ENCODE results near the gene SLPI. TPM values are rescaled to one million over a fixed set of nuclear protein-coding genes. Genes with fewer than 3 reads are reported as not detected.

Gene SLPI
- total RNA-seq, 3 donors from 2014 or later (not counting 1 experiment from before 2014, with no cell fraction given) = 0.90 TPM; not detected in 2

DNA sequence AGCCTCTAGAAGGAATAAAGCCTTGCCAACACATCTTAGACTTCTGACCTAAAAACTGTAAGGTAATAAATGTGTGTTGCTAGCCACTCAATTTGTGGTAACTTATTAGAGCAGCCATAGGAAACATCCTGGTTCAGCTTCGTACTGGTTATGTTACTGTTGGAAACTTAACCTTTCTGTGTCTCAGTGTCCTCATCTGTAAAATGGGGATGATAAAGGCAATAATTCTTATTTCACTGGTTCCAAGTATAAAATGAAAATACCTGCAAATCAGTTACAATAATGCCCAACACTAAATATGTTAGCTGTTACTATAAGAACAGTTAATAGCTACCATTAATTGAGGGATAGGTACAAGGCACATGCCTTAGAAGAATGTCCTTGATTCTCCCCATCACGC is 38.0 kb upstream of the SLPI start:
- no peaks in the 10 kb centered on the region for H3K36me3 ChIP-seq (ENCODE audit: control insufficient read depth, insufficient read depth, low read length)
- Mint-ChIP-seq H3K27me3 (ENCODE audit: low read depth in 2 of 2) (peaks cover 27 to 40% of the 10 kb centered on the region in 2 donors), H3K9me3 (no peaks in the 10 kb centered on the region), H3K4me1 (peaks cover 15 to 25% of the 10 kb centered on the region in 2 donors), H3K4me3 (peak overlapping the region; percentile 56), H3K27ac (no peak overlapping the region), H3K36me3 (no peaks in the 10 kb centered on the region)
- no peak for ATAC-seq
- no peaks in the 10 kb centered on the region for H3K9me3 ChIP-seq (ENCODE audit: control insufficient read depth, insufficient read depth, low read length)
- H3K27me3 ChIP-seq (ENCODE audit: control insufficient read depth, insufficient read depth, low read length) = peaks cover 10% of the 10 kb centered on the region
- whole genome bisulfite sequencing (ENCODE audit: insufficient coverage) = 81% methylated on average over 2 of the region's 2 CpGs
- no peak overlapping the region for H3K27ac ChIP-seq (ENCODE audit: low read length)
- TF ChIP-seq CTCF (IDR thresholded peaks at IDR 0.05) = no peak
- intact Hi-C loops (cut with micrococcal nuclease) = loop anchor here (10.0 kb wide), 2 partner anchors 62 to 608 kb away; no protein-coding TSS in a partner anchor
- H3K4me3 ChIP-seq (ENCODE audit: low read length) = no peak overlapping the region
- DNase-seq = no peak
- peaks cover 11% of the 10 kb centered on the region for H3K4me1 ChIP-seq (ENCODE audit: control insufficient read depth, insufficient read depth, low read length)

GRCh38 chr20:45291526-45291925 is 37.2 kb upstream of the SLPI start:
- Histone ChIP-seq H3K27me3 (ENCODE audit: control insufficient read depth, insufficient read depth, low read length) (peaks cover 10% of the 10 kb centered on the region), H3K36me3 (ENCODE audit: control insufficient read depth, insufficient read depth, low read length) (no peaks in the 10 kb centered on the region), H3K4me1 (ENCODE audit: control insufficient read depth, insufficient read depth, low read length) (peaks cover 11% of the 10 kb centered on the region), H3K9me3 (ENCODE audit: control insufficient read depth, insufficient read depth, low read length) (no peaks in the 10 kb centered on the region), H3K4me3 (ENCODE audit: low read length) (no peak overlapping the region), H3K27ac (ENCODE audit: low read length) (no peak overlapping the region)
- ATAC-seq = no peak
- 80% methylated on average over 9 of the region's 9 CpGs for WGBS (ENCODE audit: insufficient coverage)
- Mint-ChIP-seq H3K36me3 (no peaks in the 10 kb centered on the region), H3K4me1 (peaks cover 15 to 25% of the 10 kb centered on the region in 2 donors), H3K9me3 (no peaks in the 10 kb centered on the region), H3K27me3 (ENCODE audit: low read depth in 2 of 2) (peaks cover 30 to 39% of the 10 kb centered on the region in 2 donors), H3K4me3 (no peak overlapping the region), H3K27ac (no peak overlapping the region)
- no peak for TF ChIP-seq CTCF (IDR thresholded peaks at IDR 0.05)
- intact Hi-C loops (cut with micrococcal nuclease) = loop anchor here (2.0 to 10.0 kb wide), 3 partner anchors 63 to 607 kb away; no protein-coding TSS in a partner anchor
- DNase-seq = no peak

GRCh38 chr20:45290677-45291355 is 36.5 kb upstream of the SLPI start:
- Mint-ChIP-seq H3K4me1 (peaks cover 15 to 25% of the 10 kb centered on the region in 2 donors), H3K27ac (no peak overlapping the region), H3K27me3 (ENCODE audit: low read depth in 2 of 2) (peaks cover 26 to 34% of the 10 kb centered on the region in 2 donors), H3K36me3 (no peaks in the 10 kb centered on the region), H3K4me3 (no peak overlapping the region), H3K9me3 (no peaks in the 10 kb centered on the region)
- H3K4me1 ChIP-seq (ENCODE audit: control insufficient read depth, insufficient read depth, low read length) = peaks cover 11% of the 10 kb centered on the region
- no peak overlapping the region for H3K27ac ChIP-seq (ENCODE audit: low read length)
- WGBS (ENCODE audit: insufficient coverage) = 27% methylated on average over 8 of the region's 8 CpGs
- DNase-seq (peak; percentile 52 to 75), ATAC-seq (peak; percentile 40 to 55 (median 43))
- H3K4me3 ChIP-seq (ENCODE audit: low read length) = no peak overlapping the region
- H3K36me3 ChIP-seq (ENCODE audit: control insufficient read depth, insufficient read depth, low read length) = no peaks in the 10 kb centered on the region
- TF ChIP-seq CTCF (IDR thresholded peaks at IDR 0.05) = peak; percentile 78
- intact Hi-C loops (cut with micrococcal nuclease) = loop anchor here (2.0 to 10.0 kb wide), 3 partner anchors 64 to 606 kb away; no protein-coding TSS in a partner anchor
- H3K9me3 ChIP-seq (ENCODE audit: control insufficient read depth, insufficient read depth, low read length) = no peaks in the 10 kb centered on the region
- peaks cover 10% of the 10 kb centered on the region for H3K27me3 ChIP-seq (ENCODE audit: control insufficient read depth, insufficient read depth, low read length)

Data from natural killer cell (primary cell).